SK-N-SH (cell line): ENCODE results near the gene UBR3. TPM values are rescaled to one million over a fixed set of nuclear protein-coding genes. Genes with fewer than 3 reads are reported as not detected.

Experiments
- CTCF ChIA-PET: fragments of 300-600, 350-600 bp; formaldehyde crosslinking; extraction: SDS; loops from one replicate; lab custom pipeline; 2021; lab: Yijun Ruan, JAX
- POLR2A ChIA-PET: fragments of 350-600 bp; sonication (Branson Sonifier 250); formaldehyde crosslinking; extraction: SDS; loops from one replicate; lab custom pipeline; 2020; ENCODE audit warnings: antibody characterized with exemption, inconsistent platforms; lab: Yijun Ruan, JAX
- DNase-seq: peaks from one replicate; pipeline ENCODE4 v3.0.0; 2012
- H2AFZ ChIP-seq: fragments of 200-600 bp; sonication (generic); 2 replicates; pipeline ENCODE4 v1.8.1; 2016; ENCODE audit warnings: antibody characterized with exemption, mild to moderate bottlenecking, low read depth
- H3F3A ChIP-seq: fragments of 200-600 bp; sonication (generic); replicated peaks from 2 replicates; pipeline ENCODE3; 2016; ENCODE audit warnings: antibody characterized with exemption, mild to moderate bottlenecking; ENCODE audit not compliant: insufficient read depth
- H3K27ac ChIP-seq, 2 experiments: fragments of 200-500 bp in 1 of 2; fragments of 200-600 bp in 1 of 2; sonication (Bioruptor generic) in 1 of 2; sonication (generic), shearing (Covaris generic) in 1 of 2; 2 replicates each; pipeline versions ENCODE4 v1.5.1 to v1.6.1; 2014 to 2016; ENCODE audit warnings: low read depth in 2 of 2, inconsistent platforms in 1 of 2, low read length in 1 of 2, mild to moderate bottlenecking in 1 of 2, mixed read lengths in 1 of 2
- H3K27me3 ChIP-seq: fragments of 200-600 bp; sonication (generic), shearing (Covaris generic); 2 replicates; pipeline ENCODE4 v1.6.1; 2016; ENCODE audit warnings: mixed run types; ENCODE audit not compliant: insufficient read depth
- H3K36me3 ChIP-seq, 2 experiments: fragments of 200-500 bp in 1 of 2; fragments of 200-600 bp in 1 of 2; sonication (Bioruptor generic) in 1 of 2; sonication (generic) in 1 of 2; replicated peaks in 1 of 2; 2 replicates each; pipeline versions ENCODE3 to v1.5.1; 2014 to 2016; ENCODE audit warnings: low read length in 1 of 2, mild to moderate bottlenecking in 1 of 2; ENCODE audit not compliant: insufficient read depth in 2 of 2, control insufficient read depth in 1 of 2
- H3K4me1 ChIP-seq, 2 experiments: fragments of 200-500 bp in 1 of 2; fragments of 200-600 bp in 1 of 2; sonication (Bioruptor generic) in 1 of 2; sonication (generic), shearing (Covaris generic) in 1 of 2; 2 replicates each; pipeline versions ENCODE4 v1.5.1 to v1.6.1; 2014 to 2016; ENCODE audit warnings: low read depth in 1 of 2, low read length in 1 of 2, mixed run types in 1 of 2; ENCODE audit not compliant: insufficient read depth in 2 of 2, control insufficient read depth in 1 of 2
- H3K4me2 ChIP-seq: fragments of 200-600 bp; sonication (generic), shearing (Covaris generic); 2 replicates; pipeline ENCODE4 v1.6.1; 2017; ENCODE audit warnings: mixed run types
- H3K4me3 ChIP-seq, 2 experiments: fragments of 200-500 bp in 1 of 2; fragments of 200-600 bp in 1 of 2; sonication (Bioruptor generic) in 1 of 2; sonication (generic), shearing (Covaris generic) in 1 of 2; 2 replicates each; pipeline versions ENCODE4 v1.5.1 to v1.8.1; 2014 to 2016; ENCODE audit warnings: low read depth in 2 of 2, inconsistent platforms in 1 of 2, low read length in 1 of 2, mild to moderate bottlenecking in 1 of 2, mixed read lengths in 1 of 2, moderate library complexity in 1 of 2
- H3K79me2 ChIP-seq: fragments of 200-600 bp; sonication (generic); 2 replicates; pipeline ENCODE4 v1.8.1; 2017; ENCODE audit warnings: mild to moderate bottlenecking; ENCODE audit not compliant: insufficient read depth
- H3K9ac ChIP-seq: fragments of 200-600 bp; sonication (generic); 2 replicates; pipeline ENCODE4 v1.6.1; 2017; ENCODE audit warnings: mixed run types
- H3K9me2 ChIP-seq: fragments of 200-600 bp; sonication (generic); 2 replicates; pipeline ENCODE4 v1.6.1; 2017; ENCODE audit warnings: mixed run types
- H3K9me3 ChIP-seq: fragments of 200-600 bp; sonication (generic); 2 replicates; pipeline ENCODE4 v1.6.1; 2017; ENCODE audit warnings: mixed run types, mild to moderate bottlenecking, moderate library complexity
- H4K20me1 ChIP-seq: fragments of 200-600 bp; sonication (generic); 2 replicates; pipeline ENCODE4 v1.6.1; 2017; ENCODE audit warnings: mild to moderate bottlenecking, mixed run types; ENCODE audit not compliant: insufficient read depth
- CHD2 ChIP-seq: fragments of 150-350 bp; IDR thresholded peaks from 2 replicates; pipeline ENCODE4 v1.6.1; 2018; ENCODE audit warnings: low read length; ENCODE audit not compliant: partially characterized antibody
- CTCF ChIP-seq: fragments of 200-600 bp; sonication (generic); IDR thresholded peaks from 2 replicates; pipeline ENCODE4 v1.6.1; 2017; ENCODE audit warnings: antibody characterized with exemption, mild to moderate bottlenecking, moderate library complexity
- EP300 ChIP-seq, 2 experiments: IDR thresholded peaks; 2 replicates each; pipeline versions ENCODE4 v1.4.0 to v1.6.1; 2012; ENCODE audit warnings: borderline replicate concordance in 1 of 2, low read depth in 1 of 2, low read length in 1 of 2
- EZH2phosphoT487 ChIP-seq: fragments of 200-600 bp; sonication (generic); IDR thresholded peaks from 2 replicates; pipeline ENCODE4 v1.6.1; 2017; ENCODE audit warnings: low read depth, mixed run types, mild to moderate bottlenecking, antibody characterized with exemption, moderate library complexity, borderline replicate concordance
- FOXJ3 ChIP-seq: sonication (generic); formaldehyde crosslinking; IDR thresholded peaks from 2 replicates; pipeline ENCODE4 v1.5.1; 2020; ENCODE audit warnings: mild to moderate bottlenecking, missing genetic modification reagents
- FOXM1 ChIP-seq: IDR thresholded peaks from 2 replicates; pipeline ENCODE4 v1.4.0; 2012; ENCODE audit warnings: low read depth, mild to moderate bottlenecking
- JUND ChIP-seq: IDR thresholded peaks from 2 replicates; pipeline ENCODE4 v1.4.0; 2012
- MAX ChIP-seq: IDR thresholded peaks from 2 replicates; pipeline ENCODE4 v1.4.0; 2012; ENCODE audit warnings: low read depth
- MEF2A ChIP-seq: IDR thresholded peaks from 2 replicates; pipeline ENCODE4 v1.4.0; 2012; ENCODE audit warnings: low read depth, borderline replicate concordance
- MXI1 ChIP-seq: IDR thresholded peaks from 2 replicates; pipeline ENCODE4 v1.6.1; 2012; ENCODE audit warnings: mild to moderate bottlenecking, low read depth, low read length, improper control_type of control experiment
- NRF1 ChIP-seq: IDR thresholded peaks from 2 replicates; pipeline ENCODE4 v1.6.1; 2012; ENCODE audit warnings: low read depth, mild to moderate bottlenecking, low read length
- POLR2AphosphoS5 ChIP-seq: IDR thresholded peaks from 2 replicates; pipeline ENCODE4 v1.6.1; 2012; ENCODE audit warnings: low read depth, low read length
- REST ChIP-seq: IDR thresholded peaks from 2 replicates; pipeline ENCODE4 v1.6.1; 2012; ENCODE audit warnings: mild to moderate bottlenecking, low read depth, low read length, moderate library complexity
- TCF12 ChIP-seq: IDR thresholded peaks from 2 replicates; pipeline ENCODE4 v1.4.0; 2012
- USF2 ChIP-seq: fragments of 150-350 bp; IDR thresholded peaks from 2 replicates; pipeline ENCODE4 v1.6.1; 2017; ENCODE audit warnings: antibody characterized with exemption, low read length, low read depth, borderline replicate concordance
- YY1 ChIP-seq: IDR thresholded peaks from 2 replicates; pipeline ENCODE4 v1.4.0; 2012; ENCODE audit warnings: low read depth, mild to moderate bottlenecking
- WGBS: methylation state at CpG from one replicate; pipeline ENCODE4 v1.1.6; 2017; ENCODE audit warnings: low lambda C conversion rate; 5-methylcytosine and 5-hydroxymethylcytosine counted together
- polyA plus RNA-seq, 3 experiments: library from polyadenylated mRNA; depleted of rRNA; stranded (reverse); fragments of >200 nt; gene quantifications; 2 replicates each; pipeline ENCODE4 v1.2.3, GENCODE V29; 2012

Gene UBR3
- polyA plus RNA-seq, 1 of the 3 experiments (the other 2 are of a cell fraction), result 5.2 TPM

GRCh38 chr2:169946092-169946491, 118.8 kb downstream of the UBR3 start:
- ChIA-PET CTCF (no interaction called here), POLR2A (no interaction called here)
- DNase-seq, result no peak
- no peak overlapping the region for H2AFZ ChIP-seq
- no peaks in the 10 kb centered on the region for H3K9me3 ChIP-seq
- peaks cover 42 to 46% of the 10 kb centered on the region in 2 experiments for H3K36me3 ChIP-seq
- H3K9ac ChIP-seq, result no peak overlapping the region
- H3F3A ChIP-seq, result no peaks in the 10 kb centered on the region
- H3K79me2 ChIP-seq, result no peaks in the 10 kb centered on the region
- no peak overlapping the region for H3K27ac ChIP-seq
- no peak overlapping the region for H3K4me3 ChIP-seq
- H3K27me3 ChIP-seq, result no peaks in the 10 kb centered on the region
- H3K4me1 ChIP-seq, result peaks cover 0 to 6% of the 10 kb centered on the region in 2 experiments; a peak in 2 of 4 replicates
- 91% methylated on average over 2 of the region's 2 CpGs for WGBS
- no peaks in the 10 kb centered on the region for H3K9me2 ChIP-seq
- TF ChIP-seq MXI1 (no peak), CTCF (no peak), MEF2A (no peak), FOXJ3 (CRISPR knock-in tag) (no peak), EP300 (IDR thresholded peaks at IDR 0.05; ENCODE audit: borderline replicate concordance in 1 of 2, low read depth in 1 of 2, low read length in 1 of 2) (no peak), NRF1 (no peak), JUND (no peak), CHD2 (no peak), TCF12 (no peak), EZH2phosphoT487 (no peak), YY1 (no peak), POLR2AphosphoS5 (no peak)
- H3K4me2 ChIP-seq, result no peak overlapping the region
- H4K20me1 ChIP-seq, result no peaks in the 10 kb centered on the region

- H3K27me3 ChIP-seq, result no peaks in the 10 kb centered on the region
- no peak overlapping the region for H3K4me3 ChIP-seq
- H3K79me2 ChIP-seq, result no peaks in the 10 kb centered on the region
- WGBS, result 100% methylated on average over 1 of the region's 1 CpG
- ChIA-PET CTCF (no interaction called here), POLR2A (no interaction called here)
- no peak overlapping the region for H3K4me2 ChIP-seq
- H4K20me1 ChIP-seq, result no peaks in the 10 kb centered on the region
- H3K36me3 ChIP-seq, result peaks cover 42 to 46% of the 10 kb centered on the region in 2 experiments
- no peaks in the 10 kb centered on the region for H3F3A ChIP-seq
- H3K9me3 ChIP-seq, result no peaks in the 10 kb centered on the region
- DNase-seq, result no peak
- H3K9me2 ChIP-seq, result no peaks in the 10 kb centered on the region
- H2AFZ ChIP-seq, result no peak overlapping the region
- H3K4me1 ChIP-seq, result peaks cover 0 to 6% of the 10 kb centered on the region in 2 experiments; a peak in 2 of 4 replicates
- no peak overlapping the region for H3K9ac ChIP-seq
- H3K27ac ChIP-seq, result no peak overlapping the region
- TF ChIP-seq POLR2AphosphoS5 (no peak), MEF2A (no peak), MAX (no peak), NRF1 (no peak), REST (no peak), YY1 (no peak), EP300 (IDR thresholded peaks at IDR 0.05; ENCODE audit: borderline replicate concordance in 1 of 2, low read depth in 1 of 2, low read length in 1 of 2) (no peak), MXI1 (no peak), FOXM1 (no peak), USF2 (no peak), JUND (no peak)
Measured at GRCh38 chr2:169946546-169946945, 119.3 kb downstream of the UBR3 start.
